HEK293T (cell line): ENCODE measurements around the gene STK4.

ENCODE experiments used
- CTCF ChIA-PET: fragments of 350-600 bp; formaldehyde crosslinking; extraction: SDS; loops from one replicate; lab custom pipeline; 2021; ENCODE audit warnings: antibody characterized with exemption, inconsistent platforms; lab: Yijun Ruan, JAX
- POLR2A ChIA-PET: fragments of 350-600 bp; formaldehyde crosslinking; extraction: SDS; loops from one replicate; lab custom pipeline; 2020; ENCODE audit warnings: antibody characterized with exemption, inconsistent platforms; lab: Yijun Ruan, JAX
- DNase-seq: peaks from one replicate; pipeline ENCODE4 v3.0.0; 2012; ENCODE audit warnings: mixed read lengths; ENCODE audit errors: extremely low spot score
- ARNT ChIP-seq: fragments of 450-650 bp; IDR thresholded peaks from 2 replicates; pipeline ENCODE4 v1.6.1; 2017; ENCODE audit warnings: mild to moderate bottlenecking
- BHLHE40 ChIP-seq: fragments of 450-650 bp; IDR thresholded peaks from 2 replicates; pipeline ENCODE4 v1.6.1; 2016; ENCODE audit warnings: mild to moderate bottlenecking, moderate library complexity, borderline replicate concordance
- CTBP1 ChIP-seq: fragments of 450-650 bp; IDR thresholded peaks from 2 replicates; pipeline ENCODE4 v1.6.1; 2016; ENCODE audit warnings: borderline replicate concordance
- ELF4 ChIP-seq: fragments of 450-650 bp; IDR thresholded peaks from 2 replicates; pipeline ENCODE4 v1.6.1; 2017; ENCODE audit warnings: antibody characterized with exemption
- FOXA1 ChIP-seq: fragments of 450-650 bp; IDR thresholded peaks from 2 replicates; pipeline ENCODE4 v1.6.1; 2016; ENCODE audit warnings: mild to moderate bottlenecking
- FOXK2 ChIP-seq: fragments of 450-650 bp; IDR thresholded peaks from 2 replicates; pipeline ENCODE4 v1.6.1; 2016; ENCODE audit warnings: mild to moderate bottlenecking
- FOXM1 ChIP-seq: fragments of 450-650 bp; IDR thresholded peaks from 2 replicates; pipeline ENCODE4 v1.6.1; 2017; ENCODE audit warnings: mild to moderate bottlenecking, borderline replicate concordance
- HDGF ChIP-seq: fragments of 450-650 bp; IDR thresholded peaks from 2 replicates; pipeline ENCODE4 v1.6.1; 2017; ENCODE audit warnings: antibody characterized with exemption, borderline replicate concordance
- L3MBTL2 ChIP-seq: fragments of 450-650 bp; conservative IDR thresholded peaks from 2 replicates; pipeline ENCODE4 v1.6.1; 2016; ENCODE audit warnings: mild to moderate bottlenecking
- LEF1 ChIP-seq: fragments of 450-650 bp; IDR thresholded peaks from 2 replicates; pipeline ENCODE4 v1.6.1; 2017; ENCODE audit warnings: mild to moderate bottlenecking, borderline replicate concordance
- NFRKB ChIP-seq: fragments of 450-650 bp; IDR thresholded peaks from 2 replicates; pipeline ENCODE4 v1.6.1; 2016; ENCODE audit warnings: mild to moderate bottlenecking, moderate library complexity
- PKNOX1 ChIP-seq: fragments of 450-650 bp; IDR thresholded peaks from 2 replicates; pipeline ENCODE4 v1.6.1; 2016
- SP1 ChIP-seq: fragments of 450-650 bp; IDR thresholded peaks from 2 replicates; pipeline ENCODE4 v1.6.1; 2017
- SUZ12 ChIP-seq: fragments of 450-650 bp; IDR thresholded peaks from 2 replicates; pipeline ENCODE4 v1.6.1; 2016; ENCODE audit warnings: mild to moderate bottlenecking
- TARDBP ChIP-seq: fragments of 450-650 bp; IDR thresholded peaks from 2 replicates; pipeline ENCODE4 v1.6.1; 2016
- ZNF384 ChIP-seq: fragments of 450-650 bp; IDR thresholded peaks from 2 replicates; pipeline ENCODE4 v1.6.1; 2016

Gene STK4

GRCh38 chr20:45053430-45054351 is 87.4 kb downstream of the STK4 start:
- CTCF ChIA-PET: interaction anchor here (1.6 kb wide), 1 partner anchor 10 kb away, joined by 5 read pairs; no protein-coding TSS in a partner anchor
- no peak for TF ChIP-seq SP1
- TF ChIP-seq SUZ12: no peak
- no peak for TF ChIP-seq FOXK2
- no peak for TF ChIP-seq PKNOX1
- TF ChIP-seq L3MBTL2: no peak
- no peak for TF ChIP-seq NFRKB
- TF ChIP-seq FOXA1: no peak
- TF ChIP-seq FOXM1: no peak
- no peak for TF ChIP-seq BHLHE40
- no peak for TF ChIP-seq ARNT
- TF ChIP-seq TARDBP: no peak
- TF ChIP-seq ZNF384: no peak
- no peak for TF ChIP-seq HDGF
- TF ChIP-seq CTBP1: no peak
- no peak for TF ChIP-seq LEF1
- no peak for TF ChIP-seq ELF4
- POLR2A ChIA-PET: no interaction called here
- no peak for DNase-seq

DNA sequence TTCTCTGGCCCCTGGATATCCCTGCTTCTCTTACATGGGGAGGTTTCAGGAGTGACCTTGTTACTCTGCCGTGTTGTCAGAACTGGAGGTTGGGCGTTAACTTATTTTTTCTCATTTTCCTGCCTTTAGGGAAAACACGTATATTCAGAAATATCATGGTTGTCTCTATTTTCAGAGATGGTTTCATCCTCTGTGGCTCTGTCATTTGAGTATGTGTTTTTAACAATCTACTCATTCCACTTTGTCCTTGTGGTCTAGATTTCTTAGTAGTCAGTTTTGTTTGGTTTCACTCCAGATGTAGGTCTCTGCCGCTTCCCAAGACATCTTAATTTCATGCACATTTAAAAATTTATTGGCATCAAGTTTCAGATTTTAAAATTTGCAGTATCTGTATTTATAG is 88.7 kb downstream of the STK4 start:
- DNase-seq: no peak
- no peak for TF ChIP-seq FOXK2
- no peak for TF ChIP-seq NFRKB
- TF ChIP-seq BHLHE40: no peak
- no peak for TF ChIP-seq LEF1
- TF ChIP-seq CTBP1: no peak
- no peak for TF ChIP-seq L3MBTL2
- TF ChIP-seq ZNF384: no peak
- TF ChIP-seq FOXM1: no peak
- no peak for TF ChIP-seq SUZ12
- TF ChIP-seq ARNT: no peak
- TF ChIP-seq FOXA1: no peak
- TF ChIP-seq HDGF: no peak
- TF ChIP-seq ELF4: no peak
- no peak for TF ChIP-seq SP1
- no peak for TF ChIP-seq PKNOX1
- TF ChIP-seq TARDBP: no peak
- ChIA-PET CTCF (interaction anchor here (1.6 kb wide), 1 partner anchor 11 kb away, joined by 5 read pairs; no protein-coding TSS in a partner anchor), POLR2A (no interaction called here)

GRCh38 chr20:45056473-45057173 is 90.3 kb downstream of the STK4 start:
- ChIA-PET CTCF (interaction anchor here (0.5 kb wide), 1 partner anchor 37 kb away, joined by 3 read pairs; no protein-coding TSS in a partner anchor), POLR2A (no interaction called here)
- no peak for DNase-seq
- TF ChIP-seq FOXA1: no peak
- TF ChIP-seq ELF4: no peak
- TF ChIP-seq HDGF: no peak
- TF ChIP-seq SUZ12: no peak
- TF ChIP-seq ARNT: no peak
- TF ChIP-seq SP1: no peak
- no peak for TF ChIP-seq L3MBTL2
- TF ChIP-seq CTBP1: no peak
- no peak for TF ChIP-seq NFRKB
- no peak for TF ChIP-seq TARDBP
- TF ChIP-seq FOXM1: no peak
- TF ChIP-seq PKNOX1: no peak
- TF ChIP-seq ZNF384: no peak
- no peak for TF ChIP-seq FOXK2
- no peak for TF ChIP-seq LEF1

GRCh38 chr20:45058168-45058850 is 92.0 kb downstream of the STK4 start:
- CTCF ChIA-PET: interaction anchor here (0.7 to 0.9 kb wide), 2 partner anchors 14 to 38 kb away, joined by 3 to 5 read pairs; no protein-coding TSS in a partner anchor
- DNase-seq: no peak
- TF ChIP-seq NFRKB (no peak), BHLHE40 (no peak), HDGF (no peak), PKNOX1 (no peak), L3MBTL2 (no peak), CTBP1 (no peak), LEF1 (no peak), SP1 (no peak), ZNF384 (no peak), ARNT (no peak), FOXA1 (no peak), ELF4 (no peak), TARDBP (no peak), FOXK2 (no peak), SUZ12 (no peak), FOXM1 (no peak)
- POLR2A ChIA-PET: no interaction called here
